GM20000 (cell line): ENCODE data around the gene DSP.

Experiments used
- DNase-seq: peaks from one replicate; pipeline ENCODE4 v3.0.0; 2012; ENCODE audit warnings: low spot score
- TF ChIP-seq, protein P1 (sequence below): IDR thresholded peaks from 2 replicates; pipeline ENCODE4 v1.5.1; 2012; ENCODE audit warnings: mild to moderate bottlenecking, control low read depth; ENCODE audit errors: extremely low read depth, missing control alignments

Gene DSP

DNA sequence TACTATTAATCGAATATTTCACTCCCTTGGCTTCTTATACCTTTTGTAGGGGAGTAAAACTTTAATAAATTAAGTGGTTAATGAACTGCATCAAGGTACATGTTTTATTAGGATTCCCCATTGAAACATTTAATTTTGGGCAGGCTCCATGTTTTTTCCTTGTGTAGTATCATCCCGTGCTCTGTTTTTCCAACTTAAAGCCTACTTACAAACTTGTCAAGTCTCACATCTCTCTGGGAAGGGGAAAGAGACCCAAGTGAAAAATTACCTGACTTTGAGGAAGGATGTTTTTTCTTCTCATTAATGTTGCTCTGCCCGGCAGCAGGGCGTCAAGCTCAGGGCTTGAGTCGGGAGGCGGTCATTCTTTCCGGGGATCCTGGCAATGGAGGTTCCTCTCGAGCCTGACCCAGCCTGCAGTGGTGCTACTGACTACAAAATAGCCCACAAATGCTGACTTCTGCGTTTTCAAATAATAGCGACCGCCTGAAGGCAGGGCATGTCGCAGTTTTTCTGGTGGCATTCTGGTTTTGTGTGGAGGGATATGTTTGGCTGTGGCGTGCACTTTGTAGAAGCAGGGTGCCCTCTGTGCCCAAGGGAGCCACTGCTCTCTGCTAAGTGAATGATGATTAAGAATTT is 2.4 kb downstream of the DSP start:
- TF ChIP-seq, protein P1, sequence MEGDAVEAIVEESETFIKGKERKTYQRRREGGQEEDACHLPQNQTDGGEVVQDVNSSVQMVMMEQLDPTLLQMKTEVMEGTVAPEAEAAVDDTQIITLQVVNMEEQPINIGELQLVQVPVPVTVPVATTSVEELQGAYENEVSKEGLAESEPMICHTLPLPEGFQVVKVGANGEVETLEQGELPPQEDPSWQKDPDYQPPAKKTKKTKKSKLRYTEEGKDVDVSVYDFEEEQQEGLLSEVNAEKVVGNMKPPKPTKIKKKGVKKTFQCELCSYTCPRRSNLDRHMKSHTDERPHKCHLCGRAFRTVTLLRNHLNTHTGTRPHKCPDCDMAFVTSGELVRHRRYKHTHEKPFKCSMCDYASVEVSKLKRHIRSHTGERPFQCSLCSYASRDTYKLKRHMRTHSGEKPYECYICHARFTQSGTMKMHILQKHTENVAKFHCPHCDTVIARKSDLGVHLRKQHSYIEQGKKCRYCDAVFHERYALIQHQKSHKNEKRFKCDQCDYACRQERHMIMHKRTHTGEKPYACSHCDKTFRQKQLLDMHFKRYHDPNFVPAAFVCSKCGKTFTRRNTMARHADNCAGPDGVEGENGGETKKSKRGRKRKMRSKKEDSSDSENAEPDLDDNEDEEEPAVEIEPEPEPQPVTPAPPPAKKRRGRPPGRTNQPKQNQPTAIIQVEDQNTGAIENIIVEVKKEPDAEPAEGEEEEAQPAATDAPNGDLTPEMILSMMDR: no peak
- no peak for DNase-seq

- no peak for DNase-seq
- TF ChIP-seq, protein P1: no peak
Observed at GRCh38 chr6:7544597-7544996, 3.1 kb downstream of the DSP start.

DNA sequence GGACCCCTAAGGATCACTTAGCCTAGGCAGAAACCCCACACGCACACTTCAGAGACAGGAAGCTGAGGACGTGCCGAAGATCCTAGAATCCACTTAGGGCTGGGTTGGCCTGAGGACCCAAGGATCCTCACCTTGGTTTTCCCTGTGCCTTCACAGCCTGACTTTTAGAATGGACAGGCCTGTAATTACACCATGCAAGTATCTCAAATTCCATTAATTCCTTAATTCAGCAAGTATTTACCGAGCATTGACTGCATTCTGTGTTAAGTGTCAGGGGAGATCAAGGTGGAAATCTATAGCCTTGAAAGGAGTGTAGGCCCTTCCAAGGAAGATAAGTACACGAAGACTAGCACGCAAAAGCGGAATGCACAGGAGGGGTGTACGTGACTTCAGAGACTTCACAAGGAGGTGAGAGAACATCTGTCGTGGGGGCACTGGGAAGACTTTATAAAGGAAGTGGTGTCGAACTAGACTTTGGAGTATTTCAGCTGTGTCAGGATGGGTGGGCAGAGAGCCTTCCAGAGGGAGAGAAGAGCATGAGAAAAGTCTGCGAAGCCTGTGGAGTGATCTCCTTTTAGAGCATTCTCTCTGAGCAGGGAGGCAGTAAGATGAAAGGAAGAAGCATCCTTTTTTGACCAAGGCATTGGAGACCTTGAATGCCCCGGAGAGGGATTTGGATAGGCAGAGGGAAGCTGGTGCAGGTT is 4.0 kb downstream of the DSP start:
- no peak for DNase-seq

DNA sequence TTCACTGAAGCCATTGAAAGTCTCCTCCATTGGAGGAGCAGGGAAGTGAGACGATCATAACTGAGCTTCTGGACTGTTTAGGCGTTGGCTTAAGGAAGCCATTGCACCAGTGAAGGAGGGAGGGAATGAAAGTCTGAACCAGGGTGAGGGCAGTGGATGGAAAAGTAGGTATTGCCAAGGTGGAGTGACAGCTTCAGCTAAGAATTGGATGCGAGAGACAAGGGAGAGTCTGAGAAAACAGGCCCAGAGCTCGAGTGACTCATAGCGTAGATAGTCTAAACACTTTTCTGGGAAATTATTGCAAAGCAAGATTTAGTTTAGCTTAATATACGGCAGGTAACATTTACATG is 4.5 kb downstream of the DSP start:
- no peak for DNase-seq
- TF ChIP-seq, protein P1: no peak

More for the DNA sequence above, 4.0 kb downstream of the DSP start:
- TF ChIP-seq, protein P1: no peak

DNA sequence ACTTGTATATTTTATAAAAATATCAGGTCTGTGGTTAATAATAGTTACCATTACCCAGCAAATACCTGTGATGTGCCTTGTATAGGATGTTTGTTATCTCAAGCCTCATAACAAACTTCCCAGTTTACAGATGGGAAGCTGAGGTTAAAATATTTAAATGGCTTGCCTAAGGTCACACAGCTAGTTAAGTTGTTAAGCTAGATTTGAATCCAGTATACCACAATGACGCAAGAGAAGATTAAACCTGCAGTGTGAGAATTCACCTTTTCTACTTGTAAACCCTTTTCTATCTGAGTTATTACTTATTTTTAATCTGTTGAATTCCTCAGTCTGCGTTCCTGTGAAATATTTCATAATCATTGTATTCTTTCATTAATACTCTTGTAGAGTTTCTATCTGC is 4.9 kb downstream of the DSP start:
- DNase-seq: no peak
- TF ChIP-seq, protein P1: no peak

DNA sequence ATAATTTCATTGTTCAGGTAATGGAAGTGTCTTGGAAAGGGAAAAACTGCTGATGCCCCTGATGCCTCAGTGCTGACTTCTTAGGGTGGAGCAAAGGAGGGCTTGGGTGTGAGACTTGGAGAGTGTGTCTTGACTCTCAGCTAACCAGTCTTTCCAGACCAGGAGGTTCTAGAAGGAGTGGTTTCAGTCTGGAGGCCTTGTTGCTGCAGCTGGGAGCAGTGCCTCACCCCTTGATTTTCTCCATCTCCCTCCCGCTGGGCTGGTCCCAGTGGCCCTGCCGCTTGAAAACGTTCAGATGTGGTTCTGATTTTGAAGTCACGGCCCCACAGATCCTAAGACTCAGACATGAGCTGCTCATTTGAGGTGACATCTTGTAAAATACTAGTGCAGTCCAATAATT is 5.4 kb downstream of the DSP start:
- TF ChIP-seq, protein P1: no peak
- no peak for DNase-seq

DNA sequence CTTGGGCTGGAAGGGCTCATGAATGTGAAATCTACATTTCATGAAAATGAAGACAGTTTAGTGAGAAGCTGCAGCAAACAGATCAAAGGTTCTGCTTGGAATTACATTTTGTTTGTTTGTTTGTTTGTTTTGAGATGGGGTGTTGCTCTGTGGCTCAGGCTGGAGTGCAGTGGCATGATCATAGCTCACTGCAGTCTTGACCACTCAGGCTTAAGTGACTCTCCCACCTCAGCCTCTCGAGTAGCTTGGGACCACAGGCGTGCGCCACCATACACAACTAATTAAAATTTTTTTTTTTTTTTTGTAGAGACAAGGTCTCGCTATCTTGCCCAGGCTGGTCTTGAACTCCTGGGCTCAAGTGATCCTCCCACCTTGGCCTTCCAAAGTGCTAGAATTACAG is 5.8 kb downstream of the DSP start:
- DNase-seq: no peak
- TF ChIP-seq, protein P1: no peak
